WTC11 (cell line): ENCODE data around the gene ACOXL. TPM values are rescaled to one million over a fixed set of nuclear protein-coding genes. Genes with fewer than 3 reads are reported as not detected.

ENCODE experiments used
- ATAC-seq: fragments of 200-7000 bp; cut with Tn5 transposase; 2 replicates; pipeline ENCODE4 v1.10.0; 2021; ENCODE audit warnings: mild to moderate bottlenecking, moderate library complexity
- CTCF ChIA-PET: fragments of 300-600 bp; sonication (Branson Sonifier 250); formaldehyde crosslinking; loops from one replicate; lab custom pipeline; 2021; ENCODE audit warnings: antibody characterized with exemption; lab: Charles Lee
- POLR2A ChIA-PET: fragments of 350-600 bp; sonication (Branson Sonifier 250); formaldehyde crosslinking; loops from one replicate; lab custom pipeline; 2021; ENCODE audit warnings: antibody characterized with exemption; lab: Charles Lee
- DNase-seq: peaks from one replicate; pipeline ENCODE4 v3.0.0; 2021; ENCODE audit warnings: low spot score
- H3K27ac Mint-ChIP-seq: 2 replicates; pipeline ENCODE4 v1.8.0; 2021; ENCODE audit warnings: mixed read lengths
- H3K27me3 Mint-ChIP-seq: 2 replicates; pipeline ENCODE4 v1.8.0; 2021; ENCODE audit warnings: low read depth, mild to moderate bottlenecking, moderate library complexity, mixed read lengths
- H3K36me3 Mint-ChIP-seq: 2 replicates; pipeline ENCODE4 v1.8.0; 2021; ENCODE audit warnings: mixed read lengths
- H3K4me1 Mint-ChIP-seq: 2 replicates; pipeline ENCODE4 v1.8.0; 2022; ENCODE audit warnings: mixed read lengths
- H3K4me3 Mint-ChIP-seq: 2 replicates; pipeline ENCODE4 v1.8.0; 2021; ENCODE audit warnings: mild to moderate bottlenecking, moderate library complexity, mixed read lengths
- H3K9me3 Mint-ChIP-seq: 2 replicates; pipeline ENCODE4 v1.8.0; 2021; ENCODE audit warnings: mixed read lengths
- ESRRA ChIP-seq: sonication (generic); formaldehyde crosslinking; IDR thresholded peaks from 2 replicates; pipeline ENCODE4 v1.8.1; 2022; ENCODE audit warnings: mild to moderate bottlenecking, missing genetic modification reagents, borderline replicate concordance
- GABPB1 ChIP-seq: sonication (generic); formaldehyde crosslinking; IDR thresholded peaks from 2 replicates; pipeline ENCODE4 v1.8.1; 2023; ENCODE audit warnings: mild to moderate bottlenecking, missing genetic modification reagents
- NFE2L1 ChIP-seq: sonication (generic); formaldehyde crosslinking; IDR thresholded peaks from 2 replicates; pipeline ENCODE4 v1.8.1; 2023; ENCODE audit warnings: missing genetic modification reagents
- NFYB ChIP-seq: sonication (generic); formaldehyde crosslinking; conservative IDR thresholded peaks from 2 replicates; pipeline ENCODE4 v1.8.0; 2022; ENCODE audit warnings: low read depth, missing genetic modification reagents
- RORB ChIP-seq: fragments of 250-450 bp; sonication (Bioruptor Pico); IDR thresholded peaks from 2 replicates; pipeline ENCODE4 v1.9.0; 2021; ENCODE audit warnings: mild to moderate bottlenecking
- SOX15 ChIP-seq: fragments of 250-450 bp; sonication (Bioruptor Pico); IDR thresholded peaks from 2 replicates; pipeline ENCODE4 v1.9.0; 2021; ENCODE audit warnings: mild to moderate bottlenecking
- ZNF317 ChIP-seq: sonication (generic); formaldehyde crosslinking; IDR thresholded peaks from 2 replicates; pipeline ENCODE4 v1.8.1; 2023; ENCODE audit warnings: low read depth, mild to moderate bottlenecking, moderate library complexity, missing genetic modification reagents, borderline replicate concordance
- total RNA-seq: library from RNA; stranded (reverse); gene quantifications from 3 replicates; pipeline ENCODE4 v1.2.3, GENCODE V29; 2021
- TF ChIP-seq, protein P1 (sequence below): sonication (generic); formaldehyde crosslinking; IDR thresholded peaks from 2 replicates; pipeline ENCODE4 v1.8.1; 2022; ENCODE audit warnings: low read depth, mild to moderate bottlenecking, moderate library complexity, missing genetic modification reagents, borderline replicate concordance
- TF ChIP-seq, protein P2 (sequence below): sonication (generic); formaldehyde crosslinking; conservative IDR thresholded peaks from 2 replicates; pipeline ENCODE4 v1.8.1; 2022; ENCODE audit warnings: mild to moderate bottlenecking, missing genetic modification reagents
- TF ChIP-seq, protein P3 (sequence below): sonication (generic); formaldehyde crosslinking; IDR thresholded peaks from 2 replicates; pipeline ENCODE4 v1.8.0; 2022; ENCODE audit warnings: mild to moderate bottlenecking, missing genetic modification reagents
- TF ChIP-seq, protein P4 (sequence below): sonication (generic); formaldehyde crosslinking; IDR thresholded peaks from 2 replicates; pipeline ENCODE4 v1.8.1; 2023; ENCODE audit warnings: mild to moderate bottlenecking, missing genetic modification reagents
- TF ChIP-seq, protein P5 (sequence below): sonication (generic); formaldehyde crosslinking; IDR thresholded peaks from 2 replicates; pipeline ENCODE4 v1.8.0; 2022; ENCODE audit warnings: missing genetic modification reagents

ACOXL gene
- total RNA-seq, 1 experiment from 2014 or later: 14.9 TPM

DNA sequence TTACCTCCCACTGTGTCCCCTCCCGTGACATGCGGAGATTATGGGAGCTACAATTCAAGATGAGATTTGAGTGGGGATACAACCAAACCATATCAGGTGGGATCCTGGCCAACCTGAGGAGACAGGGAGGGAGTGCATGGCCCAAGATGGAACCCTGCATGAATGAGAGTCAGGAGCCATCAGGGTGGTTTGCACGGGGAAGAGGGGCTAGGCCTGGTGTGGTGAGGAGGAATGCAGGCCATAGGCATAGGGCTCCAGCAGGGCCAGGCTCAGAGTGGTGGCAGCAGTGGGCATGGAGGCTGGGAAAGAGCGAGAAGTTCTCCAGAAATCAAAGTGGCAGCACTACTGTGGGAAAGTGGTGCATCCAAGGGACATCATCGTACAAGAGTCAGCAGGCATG, 314.3 kb downstream of the ACOXL start:
- DNase-seq (no peak), ATAC-seq (no peak)
- Mint-ChIP-seq H3K9me3 (no peaks in the 10 kb centered on the region), H3K4me3 (no peak overlapping the region), H3K27ac (no peak overlapping the region), H3K27me3 (no peaks in the 10 kb centered on the region), H3K36me3 (no peaks in the 10 kb centered on the region), H3K4me1 (no peaks in the 10 kb centered on the region)
- ChIA-PET CTCF (no interaction called here), POLR2A (no interaction called here)
- TF ChIP-seq RORB: no peak
- no peak for TF ChIP-seq NFYB
- TF ChIP-seq, protein P1, sequence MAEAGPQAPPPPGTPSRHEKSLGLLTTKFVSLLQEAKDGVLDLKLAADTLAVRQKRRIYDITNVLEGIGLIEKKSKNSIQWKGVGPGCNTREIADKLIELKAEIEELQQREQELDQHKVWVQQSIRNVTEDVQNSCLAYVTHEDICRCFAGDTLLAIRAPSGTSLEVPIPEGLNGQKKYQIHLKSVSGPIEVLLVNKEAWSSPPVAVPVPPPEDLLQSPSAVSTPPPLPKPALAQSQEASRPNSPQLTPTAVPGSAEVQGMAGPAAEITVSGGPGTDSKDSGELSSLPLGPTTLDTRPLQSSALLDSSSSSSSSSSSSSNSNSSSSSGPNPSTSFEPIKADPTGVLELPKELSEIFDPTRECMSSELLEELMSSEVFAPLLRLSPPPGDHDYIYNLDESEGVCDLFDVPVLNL (CRISPR knock-in tag): no peak
- no peak for TF ChIP-seq SOX15 (CRISPR knock-in tag)
- TF ChIP-seq ESRRA: no peak

DNA sequence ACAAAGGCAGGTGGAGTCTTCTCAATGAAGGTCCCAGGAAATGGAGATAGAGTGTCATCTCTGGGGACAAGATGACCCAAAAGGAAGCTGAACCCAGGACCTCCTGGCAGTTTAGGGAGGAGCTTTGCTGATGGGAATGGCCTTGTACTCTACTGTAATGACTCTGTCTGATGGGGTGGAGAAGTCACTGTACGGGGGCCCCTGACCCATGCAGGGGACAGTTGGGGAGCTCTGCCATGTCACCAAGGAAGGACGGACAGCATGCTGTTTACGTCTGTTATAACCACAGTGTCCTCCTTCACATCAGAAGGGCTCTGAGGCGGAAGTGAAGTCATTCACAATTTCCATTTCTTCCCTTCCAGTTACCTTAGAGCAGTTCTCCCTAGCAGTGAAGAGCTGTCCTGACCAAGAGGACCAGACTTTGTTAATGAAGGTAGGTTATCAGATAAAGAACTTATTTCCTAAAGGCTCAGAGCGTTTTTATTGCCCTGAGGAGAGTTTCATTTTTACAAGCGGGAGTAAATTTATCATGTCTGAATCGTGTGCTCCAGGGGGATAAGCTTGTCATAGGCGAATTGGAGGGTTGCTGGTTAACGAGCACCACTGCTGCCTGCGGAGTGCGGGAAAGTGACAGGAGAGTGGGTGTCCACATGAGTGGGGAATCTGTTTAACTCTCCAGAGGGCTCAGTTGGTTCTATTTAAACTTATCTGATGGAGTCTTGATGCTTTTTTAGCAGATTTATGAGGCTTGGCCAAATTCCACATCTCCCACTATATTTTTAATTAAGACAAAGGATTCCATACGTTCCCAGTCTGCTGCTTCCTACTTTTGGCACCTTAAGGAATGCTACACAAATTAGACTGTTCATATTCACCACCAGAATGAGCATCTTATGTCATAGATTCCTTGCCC, 316.7 kb downstream of the ACOXL start:
- ChIA-PET POLR2A (no interaction called here), CTCF (no interaction called here)
- H3K4me1 Mint-ChIP-seq: no peaks in the 10 kb centered on the region
- H3K9me3 Mint-ChIP-seq: no peaks in the 10 kb centered on the region
- H3K4me3 Mint-ChIP-seq: no peak overlapping the region
- H3K36me3 Mint-ChIP-seq: no peaks in the 10 kb centered on the region
- no peak overlapping the region for H3K27ac Mint-ChIP-seq
- no peaks in the 10 kb centered on the region for H3K27me3 Mint-ChIP-seq
- DNase-seq (no peak), ATAC-seq (no peak)
- TF ChIP-seq, protein P2, sequence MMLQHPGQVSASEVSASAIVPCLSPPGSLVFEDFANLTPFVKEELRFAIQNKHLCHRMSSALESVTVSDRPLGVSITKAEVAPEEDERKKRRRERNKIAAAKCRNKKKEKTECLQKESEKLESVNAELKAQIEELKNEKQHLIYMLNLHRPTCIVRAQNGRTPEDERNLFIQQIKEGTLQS (CRISPR knock-in tag): no peak
- no peak for TF ChIP-seq ZNF317

DNA sequence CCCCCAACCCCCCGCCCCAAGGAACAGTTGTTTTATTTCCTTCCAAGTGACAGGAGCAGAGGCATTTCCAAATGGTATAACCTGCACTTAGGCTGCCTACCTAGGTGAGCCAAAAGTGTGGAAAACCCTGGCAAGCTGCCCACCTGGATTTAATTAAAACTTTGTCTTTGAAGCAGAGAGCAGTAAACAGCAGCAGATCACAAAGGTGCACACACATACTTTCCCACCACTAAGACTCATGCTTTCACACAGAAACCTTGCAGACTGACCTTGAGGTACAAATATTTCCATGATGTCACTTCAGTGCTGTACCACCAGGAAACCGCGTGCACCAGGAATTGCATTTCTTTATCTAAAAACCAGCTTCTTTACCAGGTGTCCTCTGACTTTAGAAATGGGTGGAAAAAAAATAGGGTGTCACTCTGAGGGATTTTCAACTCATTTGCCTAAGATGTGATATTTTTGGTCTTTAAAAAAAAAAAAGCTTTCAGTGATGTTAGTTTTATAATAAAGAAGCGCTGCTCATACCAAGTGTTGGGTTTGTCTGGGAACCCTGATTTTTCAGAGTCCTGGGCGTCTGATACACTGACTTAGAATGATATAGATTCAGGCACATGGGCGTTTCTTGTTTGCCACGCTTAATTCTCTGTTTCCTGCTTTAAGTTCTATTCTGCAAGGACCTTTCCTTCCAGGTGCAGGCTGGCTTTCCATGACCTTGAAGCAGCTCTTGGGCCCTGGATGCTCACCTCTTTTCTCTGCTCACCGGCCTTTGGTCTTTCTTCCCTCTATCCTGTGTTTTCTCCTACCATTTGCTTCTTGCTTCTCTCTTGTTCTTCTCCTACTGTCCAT, 317.6 kb downstream of the ACOXL start:
- no peaks in the 10 kb centered on the region for H3K27me3 Mint-ChIP-seq
- CTCF ChIA-PET: no interaction called here
- ATAC-seq: no peak
- no peaks in the 10 kb centered on the region for H3K4me1 Mint-ChIP-seq
- TF ChIP-seq GABPB1 (CRISPR knock-in tag): 0 out of 2 replicates have a peak, but pooled peaks have one; percentile 16
- TF ChIP-seq NFE2L1: no peak
- TF ChIP-seq, protein P3, sequence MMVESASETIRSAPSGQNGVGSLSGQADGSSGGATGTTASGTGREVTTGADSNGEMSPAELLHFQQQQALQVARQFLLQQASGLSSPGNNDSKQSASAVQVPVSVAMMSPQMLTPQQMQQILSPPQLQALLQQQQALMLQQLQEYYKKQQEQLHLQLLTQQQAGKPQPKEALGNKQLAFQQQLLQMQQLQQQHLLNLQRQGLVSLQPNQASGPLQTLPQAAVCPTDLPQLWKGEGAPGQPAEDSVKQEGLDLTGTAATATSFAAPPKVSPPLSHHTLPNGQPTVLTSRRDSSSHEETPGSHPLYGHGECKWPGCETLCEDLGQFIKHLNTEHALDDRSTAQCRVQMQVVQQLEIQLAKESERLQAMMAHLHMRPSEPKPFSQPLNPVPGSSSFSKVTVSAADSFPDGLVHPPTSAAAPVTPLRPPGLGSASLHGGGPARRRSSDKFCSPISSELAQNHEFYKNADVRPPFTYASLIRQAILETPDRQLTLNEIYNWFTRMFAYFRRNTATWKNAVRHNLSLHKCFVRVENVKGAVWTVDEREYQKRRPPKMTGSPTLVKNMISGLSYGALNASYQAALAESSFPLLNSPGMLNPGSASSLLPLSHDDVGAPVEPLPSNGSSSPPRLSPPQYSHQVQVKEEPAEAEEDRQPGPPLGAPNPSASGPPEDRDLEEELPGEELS (CRISPR knock-in tag): no peak
- TF ChIP-seq, protein P4, sequence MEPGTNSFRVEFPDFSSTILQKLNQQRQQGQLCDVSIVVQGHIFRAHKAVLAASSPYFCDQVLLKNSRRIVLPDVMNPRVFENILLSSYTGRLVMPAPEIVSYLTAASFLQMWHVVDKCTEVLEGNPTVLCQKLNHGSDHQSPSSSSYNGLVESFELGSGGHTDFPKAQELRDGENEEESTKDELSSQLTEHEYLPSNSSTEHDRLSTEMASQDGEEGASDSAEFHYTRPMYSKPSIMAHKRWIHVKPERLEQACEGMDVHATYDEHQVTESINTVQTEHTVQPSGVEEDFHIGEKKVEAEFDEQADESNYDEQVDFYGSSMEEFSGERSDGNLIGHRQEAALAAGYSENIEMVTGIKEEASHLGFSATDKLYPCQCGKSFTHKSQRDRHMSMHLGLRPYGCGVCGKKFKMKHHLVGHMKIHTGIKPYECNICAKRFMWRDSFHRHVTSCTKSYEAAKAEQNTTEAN (CRISPR knock-in tag): no peak
- TF ChIP-seq, protein P5, sequence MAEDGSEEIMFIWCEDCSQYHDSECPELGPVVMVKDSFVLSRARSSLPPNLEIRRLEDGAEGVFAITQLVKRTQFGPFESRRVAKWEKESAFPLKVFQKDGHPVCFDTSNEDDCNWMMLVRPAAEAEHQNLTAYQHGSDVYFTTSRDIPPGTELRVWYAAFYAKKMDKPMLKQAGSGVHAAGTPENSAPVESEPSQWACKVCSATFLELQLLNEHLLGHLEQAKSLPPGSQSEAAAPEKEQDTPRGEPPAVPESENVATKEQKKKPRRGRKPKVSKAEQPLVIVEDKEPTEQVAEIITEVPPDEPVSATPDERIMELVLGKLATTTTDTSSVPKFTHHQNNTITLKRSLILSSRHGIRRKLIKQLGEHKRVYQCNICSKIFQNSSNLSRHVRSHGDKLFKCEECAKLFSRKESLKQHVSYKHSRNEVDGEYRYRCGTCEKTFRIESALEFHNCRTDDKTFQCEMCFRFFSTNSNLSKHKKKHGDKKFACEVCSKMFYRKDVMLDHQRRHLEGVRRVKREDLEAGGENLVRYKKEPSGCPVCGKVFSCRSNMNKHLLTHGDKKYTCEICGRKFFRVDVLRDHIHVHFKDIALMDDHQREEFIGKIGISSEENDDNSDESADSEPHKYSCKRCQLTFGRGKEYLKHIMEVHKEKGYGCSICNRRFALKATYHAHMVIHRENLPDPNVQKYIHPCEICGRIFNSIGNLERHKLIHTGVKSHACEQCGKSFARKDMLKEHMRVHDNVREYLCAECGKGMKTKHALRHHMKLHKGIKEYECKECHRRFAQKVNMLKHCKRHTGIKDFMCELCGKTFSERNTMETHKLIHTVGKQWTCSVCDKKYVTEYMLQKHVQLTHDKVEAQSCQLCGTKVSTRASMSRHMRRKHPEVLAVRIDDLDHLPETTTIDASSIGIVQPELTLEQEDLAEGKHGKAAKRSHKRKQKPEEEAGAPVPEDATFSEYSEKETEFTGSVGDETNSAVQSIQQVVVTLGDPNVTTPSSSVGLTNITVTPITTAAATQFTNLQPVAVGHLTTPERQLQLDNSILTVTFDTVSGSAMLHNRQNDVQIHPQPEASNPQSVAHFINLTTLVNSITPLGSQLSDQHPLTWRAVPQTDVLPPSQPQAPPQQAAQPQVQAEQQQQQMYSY: no peak
- no peak overlapping the region for H3K27ac Mint-ChIP-seq
- no peak overlapping the region for H3K4me3 Mint-ChIP-seq
- H3K36me3 Mint-ChIP-seq: no peaks in the 10 kb centered on the region
- H3K9me3 Mint-ChIP-seq: no peaks in the 10 kb centered on the region
- POLR2A ChIA-PET: no interaction called here
- no peak for DNase-seq
